Ascending aorta (tissue), 2 donors: ENCODE results near the gene NTS. TPM values are rescaled to one million over a fixed set of nuclear protein-coding genes. Genes with fewer than 3 reads are reported as not detected.

ENCODE experiments used
- DNase-seq, 2 donors: peaks; one replicate each; pipeline ENCODE4 v3.0.0-alpha.2; 2019; ENCODE audit warnings: low spot score in 2 of 2
- H3K27ac ChIP-seq, 2 donors: fragments of 200-600 bp; sonication (generic); one replicate each; pipeline ENCODE4 v1.5.1; 2016 to 2017; ENCODE audit warnings: mild to moderate bottlenecking in 1 of 2
- H3K27me3 ChIP-seq: fragments of 200-600 bp; sonication (generic); one replicate; pipeline ENCODE4 v1.5.1; 2017
- H3K36me3 ChIP-seq, 2 donors: fragments of 200-600 bp; sonication (generic); one replicate each; pipeline ENCODE4 v1.5.1; 2016
- H3K4me1 ChIP-seq, 2 donors: fragments of 200-600 bp; sonication (generic); one replicate each; pipeline ENCODE4 v1.5.1; 2016 to 2017; ENCODE audit warnings: mild to moderate bottlenecking in 1 of 2
- H3K4me3 ChIP-seq, 2 donors: fragments of 200-600 bp; sonication (generic); one replicate each; pipeline ENCODE4 v1.5.1; 2016 to 2017; ENCODE audit warnings: mild to moderate bottlenecking in 1 of 2
- H3K9me3 ChIP-seq, 2 donors: fragments of 200-600 bp; sonication (generic); one replicate each; pipeline ENCODE4 v1.5.1; 2016
- intact Hi-C: fragments of 100-400 bp; cut with DNase I; formaldehyde crosslinking; loops from one replicate; pipeline ENCODE4 v1.15.1; 2023
- total RNA-seq: library from RNA; depleted of rRNA; stranded (reverse); fragments of >200 nt; gene quantifications from one replicate; pipeline ENCODE4 v1.1.0, GENCODE V29; 2016
- TF ChIP-seq, protein P1 (sequence below), 3 experiments: fragments of 200-600 bp in 2 of 3; fragments of 450-650 bp in 1 of 3; sonication (generic) in 2 of 3; IDR thresholded peaks; one replicate each; pipeline ENCODE4 v1.5.1; 2016 to 2019; ENCODE audit warnings: antibody characterized with exemption in 3 of 3, mild to moderate bottlenecking in 1 of 3, moderate library complexity in 1 of 3

The NTS gene
- total RNA-seq, 1 donor from 2014 or later = not detected

DNA sequence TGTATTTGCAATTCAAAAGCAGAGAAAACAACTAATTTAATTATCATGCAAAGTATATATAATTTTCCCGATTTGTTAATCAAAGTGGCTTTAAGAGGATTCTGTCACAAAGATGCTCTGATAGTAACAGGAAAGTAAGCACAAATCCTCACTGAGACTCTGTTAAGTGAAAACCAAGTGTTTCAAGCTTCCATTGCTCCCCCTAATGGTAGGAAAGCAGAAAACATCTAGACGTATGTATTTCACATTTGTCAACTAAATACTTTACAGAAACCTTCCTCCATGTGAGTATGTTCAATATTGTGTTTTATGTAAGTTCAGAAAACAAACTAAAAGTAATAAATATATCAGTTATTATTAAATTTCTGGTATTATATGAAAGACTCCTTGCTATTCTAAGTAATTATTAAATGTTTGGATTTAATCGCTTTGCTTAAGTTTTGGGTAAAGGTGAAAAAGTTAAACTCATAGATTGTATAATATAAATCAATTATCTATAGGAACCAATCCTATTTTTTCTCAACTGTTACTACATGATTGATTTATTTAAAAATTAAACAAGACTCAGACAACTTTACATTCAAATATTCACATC is 1.5 kb upstream of the NTS start:
- intact Hi-C loops = loop anchor here (2.0 kb wide), 1 partner anchor 404 kb away; no protein-coding TSS in a partner anchor
- Histone ChIP-seq H3K4me3 (no peak overlapping the region), H3K27me3 (no peaks in the 10 kb centered on the region), H3K27ac (no peak overlapping the region), H3K4me1 (no peaks in the 10 kb centered on the region), H3K9me3 (no peaks in the 10 kb centered on the region), H3K36me3 (no peaks in the 10 kb centered on the region)
- TF ChIP-seq, protein P1, sequence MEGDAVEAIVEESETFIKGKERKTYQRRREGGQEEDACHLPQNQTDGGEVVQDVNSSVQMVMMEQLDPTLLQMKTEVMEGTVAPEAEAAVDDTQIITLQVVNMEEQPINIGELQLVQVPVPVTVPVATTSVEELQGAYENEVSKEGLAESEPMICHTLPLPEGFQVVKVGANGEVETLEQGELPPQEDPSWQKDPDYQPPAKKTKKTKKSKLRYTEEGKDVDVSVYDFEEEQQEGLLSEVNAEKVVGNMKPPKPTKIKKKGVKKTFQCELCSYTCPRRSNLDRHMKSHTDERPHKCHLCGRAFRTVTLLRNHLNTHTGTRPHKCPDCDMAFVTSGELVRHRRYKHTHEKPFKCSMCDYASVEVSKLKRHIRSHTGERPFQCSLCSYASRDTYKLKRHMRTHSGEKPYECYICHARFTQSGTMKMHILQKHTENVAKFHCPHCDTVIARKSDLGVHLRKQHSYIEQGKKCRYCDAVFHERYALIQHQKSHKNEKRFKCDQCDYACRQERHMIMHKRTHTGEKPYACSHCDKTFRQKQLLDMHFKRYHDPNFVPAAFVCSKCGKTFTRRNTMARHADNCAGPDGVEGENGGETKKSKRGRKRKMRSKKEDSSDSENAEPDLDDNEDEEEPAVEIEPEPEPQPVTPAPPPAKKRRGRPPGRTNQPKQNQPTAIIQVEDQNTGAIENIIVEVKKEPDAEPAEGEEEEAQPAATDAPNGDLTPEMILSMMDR (IDR thresholded peaks at IDR 0.05) = peak in 2 of 3 experiments; percentile 66 to 71
- DNase-seq = no peak

DNA sequence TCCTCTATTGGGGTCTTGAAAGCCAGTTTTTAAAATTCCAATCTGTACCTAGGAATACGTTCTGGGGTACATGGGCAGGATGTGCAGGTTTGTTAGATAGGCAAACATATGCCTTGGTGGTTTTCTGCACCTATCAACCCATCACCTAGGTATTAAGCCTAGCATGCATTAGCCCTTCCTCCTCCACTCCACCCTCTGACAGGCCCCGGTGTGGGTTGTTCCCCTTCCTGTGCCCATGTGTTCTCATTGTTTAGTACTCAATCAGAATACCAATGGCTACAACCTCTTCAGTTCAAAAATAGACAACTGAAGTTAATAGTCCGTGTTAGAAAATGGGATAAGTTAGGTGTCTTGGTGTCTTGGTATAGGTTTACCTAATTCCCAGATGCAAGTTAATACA is 3.4 kb downstream of the NTS start:
- Histone ChIP-seq H3K27ac (no peak overlapping the region), H3K27me3 (no peaks in the 10 kb centered on the region), H3K4me1 (no peaks in the 10 kb centered on the region), H3K9me3 (no peaks in the 10 kb centered on the region), H3K4me3 (no peak overlapping the region), H3K36me3 (no peaks in the 10 kb centered on the region)
- intact Hi-C loops = no loop called here
- no peak for DNase-seq
- TF ChIP-seq, protein P1 (IDR thresholded peaks at IDR 0.05) = no peak

DNA sequence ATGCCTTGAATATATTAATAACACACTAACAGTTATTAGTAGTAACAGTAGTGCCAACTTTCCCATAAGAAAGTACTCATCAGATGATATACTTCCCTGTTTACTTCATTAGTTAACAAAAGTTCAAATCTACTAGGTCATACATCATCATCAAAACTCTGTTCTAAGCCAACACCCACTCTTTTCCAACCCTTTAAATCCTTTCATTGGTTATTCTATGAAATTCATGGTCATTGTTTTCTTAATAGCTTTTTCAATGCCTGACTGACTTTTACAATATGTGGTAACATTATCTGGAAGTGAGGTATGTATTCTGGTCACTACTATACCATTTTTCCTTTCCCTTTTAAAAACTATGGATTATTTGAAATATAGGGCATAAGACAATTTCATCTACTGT is 9.7 kb downstream of the NTS start:
- intact Hi-C loops = no loop called here
- H3K9me3 ChIP-seq = no peaks in the 10 kb centered on the region
- H3K4me3 ChIP-seq = no peak overlapping the region
- H3K27ac ChIP-seq = no peak overlapping the region
- H3K4me1 ChIP-seq = no peaks in the 10 kb centered on the region
- H3K27me3 ChIP-seq = no peaks in the 10 kb centered on the region
- DNase-seq = no peak
- H3K36me3 ChIP-seq = no peaks in the 10 kb centered on the region
- TF ChIP-seq, protein P1 (IDR thresholded peaks at IDR 0.05) = no peak

DNA sequence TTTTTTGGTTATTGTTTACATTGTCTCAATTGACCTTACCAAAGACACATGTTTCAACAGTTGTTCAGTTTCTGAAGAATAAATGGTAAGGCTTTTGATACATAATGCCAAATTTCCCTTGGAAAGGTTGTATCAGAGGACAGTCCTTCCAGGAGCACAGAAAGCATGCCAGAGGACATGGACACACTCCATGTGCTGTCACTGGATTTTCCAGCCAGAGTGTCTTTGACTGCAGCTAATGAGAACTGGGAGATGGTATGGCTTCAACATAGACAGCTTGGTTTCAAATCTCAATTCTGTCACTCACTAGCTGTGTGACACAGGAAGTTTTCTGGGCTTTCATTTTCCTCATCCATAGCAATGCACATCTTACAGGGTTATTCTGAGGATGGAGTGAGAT is 20.6 kb downstream of the NTS start:
- intact Hi-C loops = no loop called here
- H3K4me1 ChIP-seq = no peaks in the 10 kb centered on the region
- no peaks in the 10 kb centered on the region for H3K9me3 ChIP-seq
- no peak for DNase-seq
- no peaks in the 10 kb centered on the region for H3K36me3 ChIP-seq
- H3K4me3 ChIP-seq = no peak overlapping the region
- no peaks in the 10 kb centered on the region for H3K27me3 ChIP-seq
- H3K27ac ChIP-seq = no peak overlapping the region
- TF ChIP-seq, protein P1 (IDR thresholded peaks at IDR 0.05) = no peak

DNA sequence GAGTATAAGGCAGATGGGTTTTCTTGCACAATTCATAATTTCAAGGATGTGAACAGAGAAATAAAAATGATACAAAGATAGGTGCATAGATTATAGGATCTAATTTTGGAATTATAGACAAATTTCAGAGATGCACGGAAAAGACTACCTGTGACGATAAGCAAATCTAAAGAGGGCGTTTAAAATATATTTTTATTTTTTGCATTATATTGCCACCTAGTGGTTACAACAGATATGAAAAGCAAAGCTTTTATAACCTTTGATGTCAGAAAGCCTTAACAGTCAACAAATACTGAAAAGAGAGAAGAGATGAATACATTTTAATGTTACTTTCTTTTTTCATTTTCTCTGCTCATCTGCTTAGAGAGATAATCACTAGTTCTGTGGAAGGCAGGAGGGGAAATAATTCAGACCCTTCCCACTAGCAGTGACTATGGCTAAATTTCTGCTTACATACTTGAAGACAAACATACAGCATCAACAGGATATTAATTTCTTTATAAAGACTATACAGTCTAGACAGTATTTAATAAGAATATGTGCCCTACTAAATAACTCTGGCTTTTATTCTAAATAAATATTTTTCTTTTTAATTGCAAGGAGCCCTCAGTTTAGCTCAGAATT is 46.3 kb downstream of the NTS start:
- TF ChIP-seq, protein P1 (IDR thresholded peaks at IDR 0.05) = peak; percentile 21 to 63 (median 48)
- intact Hi-C loops = loop anchor here (1.0 to 10.0 kb wide), 3 partner anchors 451 to 1924 kb away; no protein-coding TSS in a partner anchor

More for the DNA sequence above, 46.3 kb downstream of the NTS start:
- H3K27me3 ChIP-seq = no peaks in the 10 kb centered on the region
- no peak overlapping the region for H3K27ac ChIP-seq
- DNase-seq = no peak
- no peaks in the 10 kb centered on the region for H3K36me3 ChIP-seq
- H3K4me1 ChIP-seq = no peaks in the 10 kb centered on the region
- H3K4me3 ChIP-seq = no peak overlapping the region
- H3K9me3 ChIP-seq = no peaks in the 10 kb centered on the region
